OCI-LY7 (cell line): ENCODE measurements around the gene FBXW12. TPM values are rescaled to one million over a fixed set of nuclear protein-coding genes. Genes with fewer than 3 reads are reported as not detected.

Source experiments
- BruUV-seq: library from RNA; stranded (reverse); fragments of 400-500 nt; replicated peaks from 2 replicates; lab custom pipeline; 2021; lab: Mats Ljungman, UMichigan
- CTCF ChIA-PET: fragments of 300-600 bp; sonication (Branson Sonifier 250); formaldehyde crosslinking; loops from one replicate; lab custom pipeline; 2022; ENCODE audit warnings: antibody characterized with exemption; ENCODE audit not compliant: unreplicated experiment; lab: Charles Lee
- POLR2A ChIA-PET: fragments of 300-600 bp; sonication (Branson Sonifier 250); formaldehyde crosslinking; loops from one replicate; lab custom pipeline; 2022; ENCODE audit warnings: antibody characterized with exemption; lab: Charles Lee
- DNase-seq: peaks from one replicate; pipeline ENCODE4 v3.0.0-alpha.2; 2015; ENCODE audit warnings: low spot score
- H2AFZ ChIP-seq: fragments of 200-600 bp; sonication (generic), shearing (Covaris generic); 2 replicates; pipeline ENCODE4 v1.6.1; 2014; ENCODE audit warnings: mild to moderate bottlenecking, antibody characterized with exemption, low read length, moderate library complexity
- H3K27ac ChIP-seq: fragments of 200-600 bp; sonication (generic); 2 replicates; pipeline ENCODE4 v1.5.1; 2014; ENCODE audit warnings: mixed run types, low read depth, mild to moderate bottlenecking, moderate library complexity, low read length, inconsistent platforms; ENCODE audit not compliant: poor library complexity, severe bottlenecking
- H3K36me3 ChIP-seq: fragments of 200-600 bp; sonication (generic); 2 replicates; pipeline ENCODE4 v1.6.1; 2014; ENCODE audit warnings: mild to moderate bottlenecking, antibody characterized with exemption, low read length, moderate library complexity, mixed read lengths; ENCODE audit not compliant: insufficient read depth
- H3K4me1 ChIP-seq: fragments of 200-600 bp; sonication (generic); 2 replicates; pipeline ENCODE4 v1.5.1; 2014; ENCODE audit warnings: mild to moderate bottlenecking, low read length; ENCODE audit not compliant: insufficient read depth, poor library complexity, severe bottlenecking
- H3K4me2 ChIP-seq: fragments of 200-600 bp; sonication (generic); 2 replicates; pipeline ENCODE4 v1.6.1; 2014; ENCODE audit warnings: mild to moderate bottlenecking, low read length
- H3K4me3 ChIP-seq: fragments of 200-600 bp; sonication (generic); 2 replicates; pipeline ENCODE4 v1.5.1; 2014; ENCODE audit warnings: mild to moderate bottlenecking, low read depth, low read length; ENCODE audit not compliant: poor library complexity, severe bottlenecking
- H3K79me2 ChIP-seq: fragments of 200-600 bp; sonication (generic); 2 replicates; pipeline ENCODE4 v1.6.1; 2016; ENCODE audit warnings: low read depth, mild to moderate bottlenecking, low read length, moderate library complexity, mixed read lengths; ENCODE audit not compliant: insufficient read depth
- H3K9me2 ChIP-seq: fragments of 200-600 bp; sonication (generic); 2 replicates; pipeline ENCODE4 v1.6.1; 2016; ENCODE audit warnings: mild to moderate bottlenecking, low read length, mixed read lengths; ENCODE audit not compliant: insufficient read depth
- H3K9me3 ChIP-seq: fragments of 200-600 bp; sonication (generic); 2 replicates; pipeline ENCODE4 v1.6.1; 2014; ENCODE audit warnings: mild to moderate bottlenecking, mixed run types, low read length, mixed read lengths
- H4K20me1 ChIP-seq: fragments of 200-600 bp; sonication (generic); 2 replicates; pipeline ENCODE4 v1.6.1; 2014; ENCODE audit warnings: mild to moderate bottlenecking, antibody characterized with exemption, low read length, moderate library complexity, mixed read lengths; ENCODE audit not compliant: insufficient read depth
- EZH2phosphoT487 ChIP-seq: fragments of 200-600 bp; sonication (generic); IDR thresholded peaks from 2 replicates; pipeline ENCODE4 v1.6.1; 2018; ENCODE audit warnings: low read depth, borderline replicate concordance, mild to moderate bottlenecking, mixed run types, antibody characterized with exemption, low read length, moderate library complexity, mixed read lengths
- intact Hi-C: fragments of 100-400 bp; cut with micrococcal nuclease; formaldehyde crosslinking; loops from one replicate; pipeline ENCODE4 v1.10.0; 2022; ENCODE audit not compliant: unreplicated experiment
- total RNA-seq, 2 experiments: library from RNA; depleted of rRNA in 1 of 2; stranded (reverse); fragments of >200 nt in 1 of 2; shearing (Covaris generic) in 1 of 2; gene quantifications; 2 replicates each; pipeline ENCODE4 v1.2.3, GENCODE V29; 2014 to 2022
- TF ChIP-seq, protein P1 (sequence below): fragments of 200-600 bp; sonication (generic); conservative IDR thresholded peaks from 2 replicates; pipeline ENCODE4 v1.5.1; 2014; ENCODE audit warnings: mild to moderate bottlenecking, antibody characterized with exemption, low read length, moderate library complexity, mixed read lengths

FBXW12 gene
- total RNA-seq, 2 experiments from 2014 or later: 0.44 to 0.50 TPM

DNA sequence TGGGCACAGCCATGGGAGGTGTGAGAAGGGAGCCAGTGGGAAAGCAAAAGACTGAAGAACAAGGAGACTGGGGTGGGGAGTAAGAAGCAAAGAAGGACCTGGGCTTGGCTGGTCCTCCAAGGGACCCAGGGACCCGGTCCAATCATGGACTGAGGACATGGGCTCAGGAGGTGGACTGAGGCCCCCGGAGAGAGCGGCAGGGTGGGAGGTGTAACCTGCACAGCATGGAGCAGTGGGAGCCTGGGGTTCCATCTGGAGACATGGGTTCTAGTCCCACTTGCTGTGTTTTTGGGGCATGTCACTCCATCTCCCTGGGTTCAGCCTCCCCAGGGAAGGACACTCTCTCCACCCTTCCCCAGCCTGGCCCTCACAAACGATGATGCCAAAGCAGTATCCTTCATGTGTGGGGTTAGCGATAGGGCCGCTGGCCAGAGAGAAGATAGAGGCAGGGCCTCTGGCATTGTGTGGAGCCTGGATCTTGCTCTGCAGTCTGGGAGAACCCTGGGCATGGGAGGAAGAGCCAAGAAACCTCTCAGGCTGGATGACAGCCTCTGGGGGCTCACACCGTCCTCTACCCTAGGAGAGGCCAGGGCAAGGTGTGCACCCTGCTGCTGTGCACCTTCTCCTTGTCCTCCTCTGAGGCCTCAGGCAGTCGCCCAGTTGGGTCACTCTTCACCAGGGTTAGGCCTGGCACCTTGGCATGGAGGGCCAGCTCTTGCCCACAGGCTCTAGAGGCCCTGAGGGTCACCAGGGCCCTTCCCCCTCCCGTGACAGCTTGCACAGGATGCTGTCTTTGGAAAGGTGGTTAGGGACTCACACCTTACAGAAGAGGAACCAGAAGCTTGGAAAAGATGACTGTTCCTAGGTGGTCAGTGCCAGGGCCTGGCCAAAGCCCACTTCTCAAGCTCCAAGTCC is 26.0 kb downstream of the FBXW12 start:
- Histone ChIP-seq H3K9me2 (no peaks in the 10 kb centered on the region), H3K79me2 (no peaks in the 10 kb centered on the region), H3K36me3 (no peaks in the 10 kb centered on the region), H3K27ac (no peak overlapping the region), H3K4me2 (no peak overlapping the region), H4K20me1 (no peaks in the 10 kb centered on the region), H3K4me3 (no peak overlapping the region), H3K4me1 (no peaks in the 10 kb centered on the region), H2AFZ (no peak overlapping the region), H3K9me3 (no peaks in the 10 kb centered on the region)
- no TSS peak for BruUV-seq
- intact Hi-C loops: no loop called here
- TF ChIP-seq EZH2phosphoT487: no peak
- TF ChIP-seq, protein P1, sequence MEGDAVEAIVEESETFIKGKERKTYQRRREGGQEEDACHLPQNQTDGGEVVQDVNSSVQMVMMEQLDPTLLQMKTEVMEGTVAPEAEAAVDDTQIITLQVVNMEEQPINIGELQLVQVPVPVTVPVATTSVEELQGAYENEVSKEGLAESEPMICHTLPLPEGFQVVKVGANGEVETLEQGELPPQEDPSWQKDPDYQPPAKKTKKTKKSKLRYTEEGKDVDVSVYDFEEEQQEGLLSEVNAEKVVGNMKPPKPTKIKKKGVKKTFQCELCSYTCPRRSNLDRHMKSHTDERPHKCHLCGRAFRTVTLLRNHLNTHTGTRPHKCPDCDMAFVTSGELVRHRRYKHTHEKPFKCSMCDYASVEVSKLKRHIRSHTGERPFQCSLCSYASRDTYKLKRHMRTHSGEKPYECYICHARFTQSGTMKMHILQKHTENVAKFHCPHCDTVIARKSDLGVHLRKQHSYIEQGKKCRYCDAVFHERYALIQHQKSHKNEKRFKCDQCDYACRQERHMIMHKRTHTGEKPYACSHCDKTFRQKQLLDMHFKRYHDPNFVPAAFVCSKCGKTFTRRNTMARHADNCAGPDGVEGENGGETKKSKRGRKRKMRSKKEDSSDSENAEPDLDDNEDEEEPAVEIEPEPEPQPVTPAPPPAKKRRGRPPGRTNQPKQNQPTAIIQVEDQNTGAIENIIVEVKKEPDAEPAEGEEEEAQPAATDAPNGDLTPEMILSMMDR: no peak
- ChIA-PET CTCF (no interaction called here), POLR2A (no interaction called here)
- no peak for DNase-seq

DNA sequence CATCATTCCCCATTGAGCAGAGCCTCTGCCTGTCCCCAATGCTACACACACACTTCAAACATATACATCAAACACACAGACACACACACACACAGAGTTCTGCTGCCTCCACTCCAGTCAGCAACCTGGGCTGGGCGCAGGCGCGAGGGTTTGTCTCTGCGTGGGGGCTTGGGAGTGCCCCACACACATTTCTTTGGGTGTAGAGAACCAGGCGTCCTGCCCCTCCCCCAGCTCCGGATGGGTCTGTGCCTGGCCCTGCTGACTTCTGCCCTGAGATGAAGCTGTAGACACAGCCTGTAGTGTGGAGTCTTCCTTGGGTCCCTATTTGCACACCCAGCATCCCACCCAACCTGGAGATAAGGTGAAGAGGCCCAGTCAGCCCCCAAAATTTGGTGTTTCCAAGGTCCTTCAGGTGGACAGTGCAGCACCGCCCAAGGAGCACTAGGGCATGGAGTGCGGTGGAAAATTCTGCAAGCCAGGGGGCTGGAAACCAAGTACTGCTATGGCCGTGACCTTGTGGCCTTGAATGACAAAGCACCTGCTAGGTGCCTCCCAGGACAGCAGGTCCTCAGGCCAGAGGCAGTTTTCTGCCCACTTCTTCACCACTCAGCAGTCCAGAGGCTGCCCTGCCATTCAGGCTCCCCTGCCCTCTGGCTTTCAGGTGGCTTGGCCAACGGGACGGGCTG is 26.8 kb downstream of the FBXW12 start:
- Histone ChIP-seq H2AFZ (no peak overlapping the region), H3K36me3 (no peaks in the 10 kb centered on the region), H3K4me1 (no peaks in the 10 kb centered on the region), H3K4me2 (no peak overlapping the region), H3K79me2 (no peaks in the 10 kb centered on the region), H3K4me3 (no peak overlapping the region), H4K20me1 (no peaks in the 10 kb centered on the region), H3K9me2 (no peaks in the 10 kb centered on the region), H3K9me3 (no peaks in the 10 kb centered on the region), H3K27ac (no peak overlapping the region)
- no peak for DNase-seq
- CTCF ChIA-PET: no interaction called here
- no peak for TF ChIP-seq EZH2phosphoT487
- TF ChIP-seq, protein P1: no peak
- POLR2A ChIA-PET: no interaction called here
- intact Hi-C loops: no loop called here
- no TSS peak for BruUV-seq
